Measurements from ENCODE around the gene LRIG1. TPM values are rescaled to one million over a fixed set of nuclear protein-coding genes. Genes with fewer than 3 reads are reported as not detected.

The LRIG1 gene
- total and polyA plus RNA-seq, 10 of the 15 experiments (the other 5 are each of a cell fraction or from before 2014, with no cell fraction given): 0.84 to 16.4 (median 8.1) TPM

GRCh38 chr3:66367979-66368378, 132.8 kb downstream of the LRIG1 start (continued):
- TF ChIP-seq ZNF687 (IDR thresholded peaks at IDR 0.05) (no peak), SPI1 (IDR thresholded peaks at IDR 0.05; ENCODE audit: borderline replicate concordance, insufficient read depth, low read depth, low read length) (no peak), STAT1 (conservative IDR thresholded peaks at IDR 0.05) (no peak)

GRCh38 chr3:66366747-66367146, 134.1 kb downstream of the LRIG1 start:
- ChIA-PET RAD21 (ENCODE audit: unreplicated experiment) (interaction anchor here (1.0 kb wide), 1 partner anchor 27 kb away, joined by 3 read pairs; no protein-coding TSS in a partner anchor), CTCF (interaction anchor here (0.8 to 2.3 kb wide), 3 partner anchors 11 to 452 kb away, joined by 3 to 9 read pairs (median 4); no protein-coding TSS in a partner anchor), SMC1A (ENCODE audit: uncharacterized antibody, unreplicated experiment) (no interaction called here), POLR2A (no interaction called here)
- Histone ChIP-seq H4K20me1 (ENCODE audit: control insufficient read depth, insufficient read depth) (no peaks in the 10 kb centered on the region), H3K9ac (ENCODE audit: control insufficient read depth, insufficient read depth, low read length) (no peak overlapping the region), H2AFZ (ENCODE audit: control insufficient read depth, low read depth, low read length) (no peak overlapping the region), H3K27ac (ENCODE audit: control insufficient read depth, insufficient read depth) (no peak overlapping the region), H3K4me1 (ENCODE audit: control insufficient read depth, insufficient read depth, low read length) (no peaks in the 10 kb centered on the region), H3K27me3 (replicated peaks in 1 of 2; ENCODE audit: control insufficient read depth in 2 of 2, insufficient read depth in 2 of 2, low read length in 1 of 2) (no peaks in the 10 kb centered on the region), H3K79me2 (ENCODE audit: control insufficient read depth, insufficient read depth, low read length) (no peaks in the 10 kb centered on the region), H3K9me3 (replicated peaks; ENCODE audit: control insufficient read depth, insufficient read depth, low read length) (no peaks in the 10 kb centered on the region), H3K4me3 (no peak overlapping the region), H3K4me2 (ENCODE audit: control insufficient read depth, insufficient read depth) (no peak overlapping the region), H3K36me3 (ENCODE audit: control insufficient read depth in 2 of 2, insufficient read depth in 2 of 2, low read length in 1 of 2) (no peaks in the 10 kb centered on the region; a peak in 1 of 4 replicates)
- in situ Hi-C loops (cut with MboI) (no loop called here), intact Hi-C loops (cut with micrococcal nuclease; ENCODE audit: unreplicated experiment) (no loop called here)
- BruUV-seq (replicated peaks): no TSS peak
- ATAC-seq (no peak), FAIRE-seq (no peak), DNase-seq (ENCODE audit: low read depth, low spot score) (no peak)
- WGBS (ENCODE audit: insufficient coverage, insufficient replicate concordance, low lambda C conversion rate, missing lambda C conversion rate): 95% methylated on average over 7 of the region's 7 CpGs
- no peak for TF ChIP-seq BCL3 (IDR thresholded peaks at IDR 0.05; ENCODE audit: borderline replicate concordance, insufficient read depth, low read depth, low read length, poor library complexity, severe bottlenecking)
- no peak for TF ChIP-seq BACH1 (IDR thresholded peaks at IDR 0.05; ENCODE audit: borderline replicate concordance)
- no peak for TF ChIP-seq ETV6 (conservative IDR thresholded peaks at IDR 0.05 in 1 of 2, IDR thresholded peaks at IDR 0.05 in 1 of 2; ENCODE audit: borderline replicate concordance in 1 of 2, low read depth in 1 of 2)
- TF ChIP-seq IRF5 (IDR thresholded peaks at IDR 0.05; ENCODE audit: borderline replicate concordance): no peak
- no peak for TF ChIP-seq KDM1A (IDR thresholded peaks at IDR 0.05; ENCODE audit: borderline replicate concordance)
- no peak for TF ChIP-seq TBL1XR1 (IDR thresholded peaks at IDR 0.05; ENCODE audit: low read depth, low read length)
- TF ChIP-seq SP1 (IDR thresholded peaks at IDR 0.05; ENCODE audit: low read depth, low read length): no peak
- no peak for TF ChIP-seq JUND (IDR thresholded peaks at IDR 0.05; ENCODE audit: low read depth, low read length)
- no peak for TF ChIP-seq ELK1 (IDR thresholded peaks at IDR 0.05; ENCODE audit: low read depth, low read length)
- no peak for TF ChIP-seq CREM (IDR thresholded peaks at IDR 0.05; ENCODE audit: low read depth)
- TF ChIP-seq USF2 (IDR thresholded peaks at IDR 0.05; ENCODE audit: borderline replicate concordance, low read depth, low read length): no peak
